Hematopoietic multipotent progenitor cell treated with erythropoietin and hydrocortisone succinate and interleukin-3 and kit ligand, for 17 days (in vitro differentiated cells): Measurements from ENCODE around the gene ARX.

Experiments
- DNase-seq: peaks from one replicate; pipeline ENCODE4 v3.0.0-alpha.2; 2015; ENCODE audit warnings: low spot score

The ARX gene

GRCh38 chrX:25015486-25016360 is at the start of gene ARX:
Gene ARX, minus strand, starts transcription at chrX:25015965. Its CDS starts 228 bp downstream, at chrX:25015737.
- no peak for DNase-seq

- no peak for DNase-seq
Observed at GRCh38 chrX:25059273-25059672, 43.5 kb upstream of the ARX start.

- no peak for DNase-seq
Observed at GRCh38 chrX:25052798-25053534, 37.2 kb upstream of the ARX start.

GRCh38 chrX:25049971-25050370 is 34.2 kb upstream of the ARX start:
- no peak for DNase-seq

GRCh38 chrX:25049357-25049756 is 33.6 kb upstream of the ARX start:
- DNase-seq, result no peak

- no peak for DNase-seq
Observed at GRCh38 chrX:25048178-25048577, 32.4 kb upstream of the ARX start.

- DNase-seq, result no peak
Observed at GRCh38 chrX:25043192-25043591, 27.4 kb upstream of the ARX start.

GRCh38 chrX:25039036-25039435 is 23.3 kb upstream of the ARX start:
- no peak for DNase-seq

GRCh38 chrX:25034889-25035288 is 19.1 kb upstream of the ARX start:
- no peak for DNase-seq

- DNase-seq, result no peak
Observed at GRCh38 chrX:25029288-25029825, 13.6 kb upstream of the ARX start.

- DNase-seq, result no peak
Observed at GRCh38 chrX:25028726-25029125, 13.0 kb upstream of the ARX start.

- no peak for DNase-seq
Observed at GRCh38 chrX:25026576-25026975, 10.8 kb upstream of the ARX start.

- no peak for DNase-seq
Observed at GRCh38 chrX:25025615-25026014, 9.8 kb upstream of the ARX start.

GRCh38 chrX:25023908-25024307 is 8.1 kb upstream of the ARX start:
- no peak for DNase-seq

GRCh38 chrX:25022499-25023325 is 6.9 kb upstream of the ARX start:
- DNase-seq, result no peak

GRCh38 chrX:25020905-25021449 is 5.2 kb upstream of the ARX start:
- no peak for DNase-seq

GRCh38 chrX:25020391-25020904 is 4.7 kb upstream of the ARX start:
- no peak for DNase-seq

GRCh38 chrX:25019707-25020390 is 4.1 kb upstream of the ARX start:
- no peak for DNase-seq

GRCh38 chrX:25018682-25019081 is 2.9 kb upstream of the ARX start:
- no peak for DNase-seq

GRCh38 chrX:25017667-25018247 is 2.0 kb upstream of the ARX start:
- DNase-seq, result no peak
